ENCODE measurements around the gene GPANK1. TPM values are rescaled to one million over a fixed set of nuclear protein-coding genes. Genes with fewer than 3 reads are reported as not detected.

GPANK1 gene
- total and polyA plus RNA-seq, 10 of the 15 experiments (the other 5 are each of a cell fraction or from before 2014, with no cell fraction given) = 11.7 to 36.3 (median 17.5) TPM

DNA sequence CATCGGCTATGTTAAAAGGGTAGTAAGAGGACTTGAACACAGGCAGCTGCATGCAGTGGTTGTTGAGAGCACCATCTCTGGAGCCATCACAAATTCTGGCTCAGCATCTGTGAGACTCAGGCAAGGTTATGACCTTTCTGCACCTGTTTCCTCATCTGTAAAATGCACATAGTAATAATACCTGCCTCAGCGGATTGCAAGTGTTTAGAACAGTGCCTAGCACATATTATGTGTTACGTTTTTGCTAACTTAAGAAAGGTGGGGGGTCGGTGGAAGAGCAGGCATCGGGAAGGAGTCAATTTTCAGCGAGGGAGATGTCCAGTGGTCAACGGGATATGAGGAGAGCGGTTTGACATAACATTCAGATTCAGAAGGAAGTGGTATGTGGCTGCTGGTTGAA lies 13.2 kb upstream of the GPANK1 start (continued):
- TF ChIP-seq, protein P1, sequence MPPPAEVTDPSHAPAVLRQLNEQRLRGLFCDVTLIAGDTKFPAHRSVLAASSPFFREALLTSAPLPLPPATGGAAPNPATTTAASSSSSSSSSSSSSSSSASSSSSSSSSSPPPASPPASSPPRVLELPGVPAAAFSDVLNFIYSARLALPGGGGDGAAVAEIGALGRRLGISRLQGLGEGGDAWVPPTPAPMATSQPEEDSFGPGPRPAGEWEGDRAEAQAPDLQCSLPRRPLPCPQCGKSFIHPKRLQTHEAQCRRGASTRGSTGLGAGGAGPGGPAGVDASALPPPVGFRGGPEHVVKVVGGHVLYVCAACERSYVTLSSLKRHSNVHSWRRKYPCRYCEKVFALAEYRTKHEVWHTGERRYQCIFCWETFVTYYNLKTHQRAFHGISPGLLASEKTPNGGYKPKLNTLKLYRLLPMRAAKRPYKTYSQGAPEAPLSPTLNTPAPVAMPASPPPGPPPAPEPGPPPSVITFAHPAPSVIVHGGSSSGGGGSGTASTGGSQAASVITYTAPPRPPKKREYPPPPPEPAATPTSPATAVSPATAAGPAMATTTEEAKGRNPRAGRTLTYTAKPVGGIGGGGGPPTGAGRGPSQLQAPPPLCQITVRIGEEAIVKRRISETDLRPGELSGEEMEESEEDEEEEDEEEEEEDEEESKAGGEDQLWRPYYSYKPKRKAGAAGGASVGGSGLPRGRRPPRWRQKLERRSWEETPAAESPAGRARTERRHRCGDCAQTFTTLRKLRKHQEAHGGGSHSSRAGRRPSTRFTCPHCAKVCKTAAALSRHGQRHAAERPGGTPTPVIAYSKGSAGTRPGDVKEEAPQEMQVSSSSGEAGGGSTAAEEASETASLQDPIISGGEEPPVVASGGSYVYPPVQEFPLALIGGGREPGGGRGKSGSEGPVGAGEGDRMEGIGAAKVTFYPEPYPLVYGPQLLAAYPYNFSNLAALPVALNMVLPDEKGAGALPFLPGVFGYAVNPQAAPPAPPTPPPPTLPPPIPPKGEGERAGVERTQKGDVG (CRISPR knock-in tag; IDR thresholded peaks at IDR 0.05) = no peak
- TF ChIP-seq HDGF (IDR thresholded peaks at IDR 0.05) = no peak

GRCh38 chr6:31676904-31677303 lies 12.1 kb upstream of the GPANK1 start:
- SMC1A ChIA-PET (ENCODE audit: uncharacterized antibody, unreplicated experiment) = interaction anchor here (0.6 to 1.5 kb wide), 3 partner anchors 10 to 385 kb away, joined by 3 read pairs; no protein-coding TSS in a partner anchor
- Histone ChIP-seq H3K4me1 (ENCODE audit: control insufficient read depth, insufficient read depth, low read length) (peaks cover 6% of the 10 kb centered on the region), H3K9ac (ENCODE audit: control insufficient read depth, insufficient read depth, low read length) (no peak overlapping the region), H3K9me3 (replicated peaks; ENCODE audit: control insufficient read depth, insufficient read depth, low read length) (no peaks in the 10 kb centered on the region), H2AFZ (ENCODE audit: control insufficient read depth, low read depth, low read length) (no peak overlapping the region), H3K27ac (ENCODE audit: control insufficient read depth, insufficient read depth) (no peak overlapping the region), H3K79me2 (ENCODE audit: control insufficient read depth, insufficient read depth, low read length) (no peaks in the 10 kb centered on the region), H4K20me1 (ENCODE audit: control insufficient read depth, insufficient read depth) (no peaks in the 10 kb centered on the region), H3K4me3 (no peak overlapping the region), H3K27me3 (replicated peaks in 1 of 2; ENCODE audit: control insufficient read depth in 2 of 2, insufficient read depth in 2 of 2, low read length in 1 of 2) (no peaks in the 10 kb centered on the region), H3K4me2 (ENCODE audit: control insufficient read depth, insufficient read depth) (no peak overlapping the region), H3K36me3 (ENCODE audit: control insufficient read depth in 2 of 2, insufficient read depth in 2 of 2, low read length in 1 of 2) (peaks cover 2 to 8% of the 10 kb centered on the region in 2 experiments)
- WGBS (ENCODE audit: insufficient coverage, insufficient replicate concordance, low lambda C conversion rate, missing lambda C conversion rate) = 78% methylated on average over 6 of the region's 6 CpGs
- TF ChIP-seq FOXK2 (IDR thresholded peaks at IDR 0.05) (no peak), PAX8 (IDR thresholded peaks at IDR 0.05) (no peak)
- TF ChIP-seq, protein P2, sequence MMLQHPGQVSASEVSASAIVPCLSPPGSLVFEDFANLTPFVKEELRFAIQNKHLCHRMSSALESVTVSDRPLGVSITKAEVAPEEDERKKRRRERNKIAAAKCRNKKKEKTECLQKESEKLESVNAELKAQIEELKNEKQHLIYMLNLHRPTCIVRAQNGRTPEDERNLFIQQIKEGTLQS (IDR thresholded peaks at IDR 0.05; ENCODE audit: borderline replicate concordance, extremely low read depth, low read depth, low read length) = no peak
- TF ChIP-seq, protein P3, sequence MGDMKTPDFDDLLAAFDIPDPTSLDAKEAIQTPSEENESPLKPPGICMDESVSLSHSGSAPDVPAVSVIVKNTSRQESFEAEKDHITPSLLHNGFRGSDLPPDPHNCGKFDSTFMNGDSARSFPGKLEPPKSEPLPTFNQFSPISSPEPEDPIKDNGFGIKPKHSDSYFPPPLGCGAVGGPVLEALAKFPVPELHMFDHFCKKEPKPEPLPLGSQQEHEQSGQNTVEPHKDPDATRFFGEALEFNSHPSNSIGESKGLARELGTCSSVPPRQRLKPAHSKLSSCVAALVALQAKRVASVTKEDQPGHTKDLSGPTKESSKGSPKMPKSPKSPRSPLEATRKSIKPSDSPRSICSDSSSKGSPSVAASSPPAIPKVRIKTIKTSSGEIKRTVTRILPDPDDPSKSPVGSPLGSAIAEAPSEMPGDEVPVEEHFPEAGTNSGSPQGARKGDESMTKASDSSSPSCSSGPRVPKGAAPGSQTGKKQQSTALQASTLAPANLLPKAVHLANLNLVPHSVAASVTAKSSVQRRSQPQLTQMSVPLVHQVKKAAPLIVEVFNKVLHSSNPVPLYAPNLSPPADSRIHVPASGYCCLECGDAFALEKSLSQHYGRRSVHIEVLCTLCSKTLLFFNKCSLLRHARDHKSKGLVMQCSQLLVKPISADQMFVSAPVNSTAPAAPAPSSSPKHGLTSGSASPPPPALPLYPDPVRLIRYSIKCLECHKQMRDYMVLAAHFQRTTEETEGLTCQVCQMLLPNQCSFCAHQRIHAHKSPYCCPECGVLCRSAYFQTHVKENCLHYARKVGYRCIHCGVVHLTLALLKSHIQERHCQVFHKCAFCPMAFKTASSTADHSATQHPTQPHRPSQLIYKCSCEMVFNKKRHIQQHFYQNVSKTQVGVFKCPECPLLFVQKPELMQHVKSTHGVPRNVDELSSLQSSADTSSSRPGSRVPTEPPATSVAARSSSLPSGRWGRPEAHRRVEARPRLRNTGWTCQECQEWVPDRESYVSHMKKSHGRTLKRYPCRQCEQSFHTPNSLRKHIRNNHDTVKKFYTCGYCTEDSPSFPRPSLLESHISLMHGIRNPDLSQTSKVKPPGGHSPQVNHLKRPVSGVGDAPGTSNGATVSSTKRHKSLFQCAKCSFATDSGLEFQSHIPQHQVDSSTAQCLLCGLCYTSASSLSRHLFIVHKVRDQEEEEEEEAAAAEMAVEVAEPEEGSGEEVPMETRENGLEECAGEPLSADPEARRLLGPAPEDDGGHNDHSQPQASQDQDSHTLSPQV (IDR thresholded peaks at IDR 0.05) = no peak
- intact Hi-C loops (cut with micrococcal nuclease; ENCODE audit: unreplicated experiment) = no loop called here
- in situ Hi-C loops (cut with MboI) = no loop called here
- POLR2A ChIA-PET = no interaction called here
- ATAC-seq (no peak), FAIRE-seq (no peak), DNase-seq (ENCODE audit: low read depth, low spot score) (no peak)
- CTCF ChIA-PET = interaction anchor here (1.7 kb wide), 1 partner anchor 13 kb away, joined by 4 read pairs; no protein-coding TSS in a partner anchor
- no TSS peak for BruUV-seq (replicated peaks)
- RAD21 ChIA-PET (ENCODE audit: unreplicated experiment) = no interaction called here

Data from GM12878 (cell line).